NOMO-1 treated with DMSO at 0.1 percent for 48 hours (cell line): ENCODE measurements around the gene DOCK3.
"Not testable (repeated sequence)": the region's sequence is repeated elsewhere in the genome, so short reads cannot be mapped to it uniquely, and the experiment has no call there.

Experiments used
- DNase-seq: peaks from one replicate; lab custom pipeline; 2025; ENCODE audit not compliant: unreplicated experiment; lab: John Stamatoyannopoulos, UW

The DOCK3 gene

DNA sequence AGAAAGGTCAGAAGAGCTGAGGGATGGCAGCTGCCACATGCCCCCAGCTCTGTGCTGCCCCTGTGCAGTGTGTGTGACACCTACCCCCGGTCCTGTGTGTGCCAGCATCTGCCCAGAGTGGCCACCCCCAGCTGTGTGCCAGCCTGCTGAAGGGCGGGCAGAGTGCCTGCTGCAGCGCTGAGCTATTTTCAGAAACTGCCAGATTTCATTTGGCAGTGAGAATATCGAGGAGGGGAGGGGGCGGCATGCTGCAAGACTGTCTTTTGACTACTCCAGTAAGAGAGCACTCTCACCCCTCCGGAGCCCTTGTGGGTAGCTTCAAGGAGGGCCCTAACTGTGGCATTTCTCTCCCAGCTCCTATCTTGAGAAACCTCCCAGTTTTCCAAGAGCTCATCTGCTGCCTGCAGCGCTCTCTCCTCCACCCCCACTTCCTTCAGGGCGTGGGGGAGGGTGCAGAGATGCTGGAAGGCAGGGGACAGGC is 25.2 kb upstream of the DOCK3 start:
- no peak for DNase-seq

DNA sequence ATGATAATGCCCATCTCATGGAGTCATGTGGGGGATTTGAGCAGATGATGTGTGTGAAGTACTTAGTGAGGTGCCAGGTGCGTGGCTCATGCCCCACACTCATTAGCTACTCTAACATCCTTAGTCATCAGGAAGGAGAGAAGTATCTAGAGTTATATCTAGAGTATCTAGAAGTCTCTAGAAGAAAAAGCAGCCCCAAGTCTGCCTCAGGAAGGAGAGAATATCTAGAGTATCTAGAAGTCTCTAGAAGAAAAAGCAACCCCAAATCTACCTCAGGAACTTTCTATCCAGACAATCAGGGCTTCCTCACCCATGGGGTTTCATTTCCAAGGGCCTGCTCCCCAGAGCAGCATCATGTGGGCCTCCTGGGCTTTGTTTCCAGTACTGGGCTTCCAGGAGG is 24.7 kb upstream of the DOCK3 start:
- DNase-seq, result no peak

DNA sequence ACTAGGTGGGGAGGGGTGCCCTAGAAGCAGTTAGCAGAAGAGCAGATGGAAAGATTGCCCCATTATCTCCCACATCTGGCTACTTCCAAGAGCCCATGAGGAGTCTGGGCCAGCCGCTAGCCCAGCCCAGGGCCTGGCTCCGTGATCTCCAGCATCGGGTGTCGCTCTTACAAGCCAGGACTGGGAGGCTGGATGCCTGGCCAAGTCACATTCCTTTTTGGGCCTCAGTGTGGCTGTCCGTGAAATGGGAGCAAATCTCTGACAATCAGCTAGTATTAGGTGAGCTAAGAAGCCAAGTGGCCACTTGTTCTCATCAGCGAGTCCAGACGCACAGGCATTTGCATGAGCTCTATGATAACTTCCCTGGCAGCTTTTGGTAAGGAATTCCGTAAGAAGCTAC is 23.3 kb upstream of the DOCK3 start:
- no peak for DNase-seq

DNA sequence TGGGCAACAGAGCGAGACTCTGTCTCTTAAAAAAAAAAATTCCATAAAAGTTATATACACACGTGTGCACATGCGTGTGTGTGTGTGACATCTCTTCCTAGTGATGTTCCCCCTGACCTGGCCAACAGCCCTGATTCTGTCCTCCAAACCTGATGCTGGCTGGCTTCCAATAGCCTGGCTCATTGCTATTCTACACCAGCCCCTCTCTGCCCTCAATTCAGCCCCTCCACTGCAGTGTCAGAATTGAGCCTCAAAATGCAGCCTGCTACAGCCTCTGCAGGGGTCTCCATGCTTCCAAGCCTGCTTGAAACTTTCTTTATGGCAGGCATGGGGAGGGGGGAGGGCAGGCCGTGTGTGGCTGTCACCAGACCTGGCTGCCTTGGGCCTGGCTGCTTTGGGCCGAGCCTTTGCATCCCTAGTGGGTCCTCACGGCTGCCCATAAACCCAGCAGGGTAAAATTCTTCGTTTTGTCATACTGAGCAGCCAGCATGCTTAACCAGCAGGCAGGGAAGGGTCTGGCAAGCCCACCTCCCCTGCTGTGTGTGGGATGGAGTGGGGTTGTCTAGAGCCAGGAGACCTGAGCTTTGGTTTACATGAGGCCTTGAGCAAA is 22.7 kb upstream of the DOCK3 start:
- no peak for DNase-seq

DNA sequence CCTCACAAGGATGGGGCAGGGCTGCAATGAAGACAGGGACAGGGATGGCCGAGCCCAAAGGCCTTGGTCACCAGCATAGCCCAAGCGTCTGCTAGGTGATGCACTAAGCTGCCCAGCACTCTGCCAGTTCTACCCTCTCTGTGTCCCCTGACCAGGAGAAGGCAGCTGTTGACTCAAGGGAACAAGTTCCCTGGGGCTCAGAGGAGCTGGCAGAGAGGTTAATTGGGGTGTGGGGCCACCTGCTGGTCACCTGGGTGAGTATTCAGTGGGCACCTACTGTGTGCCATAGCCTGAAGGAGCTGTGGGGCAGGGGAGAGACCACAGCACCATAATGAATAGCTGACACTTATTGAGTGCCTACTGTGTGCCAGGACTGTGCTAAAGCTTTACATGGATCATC is 22.0 kb upstream of the DOCK3 start:
- DNase-seq, result peak; percentile 9

DNA sequence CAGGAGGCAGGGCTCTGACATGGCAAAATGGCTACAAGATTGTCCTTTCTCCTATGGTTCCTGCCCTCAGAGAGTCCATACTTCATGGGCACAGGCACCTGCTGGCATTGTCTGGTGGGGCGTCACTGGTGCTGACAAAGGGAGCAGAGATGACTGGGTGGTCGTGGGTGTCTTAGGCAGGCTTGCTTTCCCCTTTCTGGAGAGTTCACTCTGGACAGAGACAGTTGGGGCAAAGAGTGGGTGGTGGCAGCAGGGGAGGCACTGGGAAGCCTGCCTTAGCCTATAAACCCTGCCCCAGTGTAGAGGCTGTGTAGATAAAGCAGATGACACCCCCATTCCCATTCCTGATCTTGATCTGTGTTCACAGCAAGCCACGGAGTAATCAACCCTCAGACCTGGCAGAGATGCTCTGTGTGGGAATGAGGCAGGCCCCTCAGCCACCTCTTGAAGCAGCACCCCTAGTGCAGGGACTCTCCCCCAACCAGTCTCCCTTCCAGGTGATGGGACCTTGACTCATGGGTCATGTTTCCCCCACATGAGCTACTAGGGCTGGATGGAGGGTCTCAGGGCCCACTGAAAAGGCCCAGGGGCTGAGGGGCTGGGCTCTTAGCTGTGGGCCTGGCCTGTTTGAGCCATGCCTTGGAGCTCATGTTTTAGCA is 20.7 kb upstream of the DOCK3 start:
- no peak for DNase-seq

DNA sequence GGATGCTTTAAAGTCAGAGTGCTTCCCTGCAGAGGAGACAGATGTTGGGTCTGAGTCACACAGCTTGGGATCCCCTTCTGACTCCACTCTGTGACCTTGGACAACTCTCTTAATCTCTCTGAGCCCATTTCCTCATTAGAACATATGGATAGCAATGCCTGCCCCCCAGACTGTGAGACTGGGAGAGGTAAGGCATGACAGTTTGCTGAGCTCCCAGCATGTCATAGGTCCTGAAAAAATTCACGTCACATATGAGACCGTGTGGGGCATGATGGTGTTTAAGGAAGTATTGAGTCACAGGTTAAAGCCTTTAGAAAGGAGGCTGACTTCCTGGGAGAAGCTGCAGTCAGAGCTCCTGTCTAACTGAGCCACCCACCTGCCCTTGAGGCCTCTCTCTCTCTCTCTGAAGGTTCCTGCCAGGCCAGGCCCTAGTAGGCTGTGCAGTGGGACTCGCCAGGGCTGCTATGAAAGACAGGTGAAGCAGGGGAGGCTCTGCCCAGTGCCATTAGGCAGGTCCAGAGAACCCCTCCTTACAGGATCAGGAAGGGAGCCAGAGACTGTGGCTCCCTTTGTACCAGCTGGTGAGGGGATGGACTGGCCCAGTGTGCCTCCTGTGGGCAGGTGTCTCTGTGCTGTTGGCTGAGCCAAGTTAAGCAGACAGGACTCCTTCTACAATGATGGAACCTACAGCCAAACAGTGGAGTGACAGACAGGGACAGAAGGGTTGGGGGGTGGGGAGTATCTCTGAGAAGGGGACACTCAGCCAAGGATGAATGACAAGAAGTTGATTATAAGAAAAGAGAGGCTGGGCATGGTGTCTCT is 19.5 kb upstream of the DOCK3 start:
- DNase-seq, result no peak

DNA sequence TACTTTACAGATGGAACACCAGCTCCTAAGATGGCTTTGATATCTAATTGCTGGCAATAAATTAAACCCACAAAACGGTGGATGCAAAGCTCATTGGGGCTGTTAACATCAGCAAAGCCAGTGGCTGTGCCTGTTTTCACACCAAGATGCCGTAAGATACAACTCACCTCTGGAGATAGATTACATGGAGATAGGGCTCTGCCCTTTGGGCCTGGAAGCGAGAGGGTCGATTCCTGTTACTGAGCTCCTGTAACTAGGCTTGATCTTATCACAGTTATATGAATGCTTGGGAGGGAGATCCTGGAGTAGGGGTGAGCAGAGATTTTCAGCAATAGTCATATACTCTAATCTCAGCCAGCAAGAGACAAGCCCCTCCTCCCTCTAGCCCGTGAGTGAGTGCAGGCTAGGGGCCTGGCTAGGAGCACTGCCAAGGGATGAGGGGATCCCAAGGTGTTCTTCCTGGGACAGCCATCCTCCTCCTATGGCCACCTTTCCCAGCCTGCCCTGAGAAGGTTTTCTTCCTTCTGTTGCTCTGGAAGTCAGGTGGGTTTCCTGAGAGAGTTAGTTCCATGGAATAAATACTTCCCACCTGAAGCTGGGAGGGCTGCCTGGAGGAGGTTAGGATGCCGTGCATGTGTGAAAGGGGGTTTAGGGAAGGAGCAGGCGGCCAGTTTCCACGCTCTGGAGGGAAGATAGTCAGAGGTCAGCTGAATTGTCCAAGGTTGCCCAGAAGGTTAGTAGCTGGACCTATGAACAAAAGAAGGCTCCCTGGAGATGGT is 18.1 kb upstream of the DOCK3 start:
- DNase-seq, result no peak

DNA sequence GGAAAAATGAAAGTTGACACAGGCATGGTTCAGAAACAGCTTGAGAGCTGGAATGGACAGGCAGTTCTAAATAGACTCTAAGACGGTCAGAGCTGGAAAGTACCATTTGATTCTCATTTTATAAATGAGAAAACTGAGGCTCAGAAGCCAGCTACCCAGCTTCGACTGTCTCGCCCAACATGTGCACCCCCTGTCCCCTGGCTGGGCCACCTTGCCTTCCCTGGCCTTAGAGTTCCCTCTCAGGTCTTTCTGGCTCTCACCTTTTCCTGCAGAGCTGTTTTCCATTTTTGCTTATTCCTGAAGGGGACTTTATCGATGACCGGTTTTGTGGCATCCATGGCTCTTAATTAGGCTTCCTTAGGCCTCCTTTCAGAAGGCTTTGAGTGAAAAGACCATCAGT is 17.3 kb upstream of the DOCK3 start:
- no peak for DNase-seq

DNA sequence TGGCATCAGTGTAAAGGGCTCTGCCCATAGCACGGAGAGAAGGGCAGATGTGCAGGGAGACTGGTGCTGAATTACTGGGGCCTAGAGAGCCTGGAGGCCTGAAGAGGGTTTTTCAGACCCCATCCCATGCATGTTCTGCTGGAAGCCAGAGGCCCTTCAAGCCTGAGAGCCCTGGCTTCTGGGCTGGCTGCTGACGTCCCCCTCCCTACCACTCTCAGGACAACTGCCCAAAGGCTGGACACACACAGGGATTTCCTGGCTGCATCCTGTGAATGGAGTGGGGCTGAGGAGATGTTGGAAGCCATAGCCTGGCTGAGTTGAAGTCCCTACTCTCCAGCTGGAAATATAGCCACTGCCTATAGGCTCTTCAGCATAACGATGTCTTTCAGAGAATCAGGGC is 16.9 kb upstream of the DOCK3 start:
- DNase-seq, result no peak

DNA sequence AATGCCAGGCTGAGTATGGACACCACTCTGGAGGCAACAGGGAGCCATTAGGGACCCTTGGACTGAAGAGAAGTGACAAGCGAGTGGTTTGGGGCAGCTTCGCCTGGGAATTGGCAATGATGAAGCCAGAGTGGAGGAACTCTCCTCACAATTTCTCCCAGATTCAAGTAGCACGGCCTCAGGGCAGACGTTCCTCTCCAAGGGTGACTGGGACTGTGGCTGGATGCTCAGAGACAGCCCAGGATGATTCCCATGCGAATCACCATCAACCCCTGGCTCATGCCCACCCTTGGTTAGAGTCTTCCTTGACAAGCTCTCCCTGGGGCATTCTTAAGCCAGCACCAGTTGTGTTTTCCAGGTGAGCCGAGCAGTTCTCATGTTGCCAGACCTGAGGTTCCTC is 16.3 kb upstream of the DOCK3 start:
- no peak for DNase-seq

DNA sequence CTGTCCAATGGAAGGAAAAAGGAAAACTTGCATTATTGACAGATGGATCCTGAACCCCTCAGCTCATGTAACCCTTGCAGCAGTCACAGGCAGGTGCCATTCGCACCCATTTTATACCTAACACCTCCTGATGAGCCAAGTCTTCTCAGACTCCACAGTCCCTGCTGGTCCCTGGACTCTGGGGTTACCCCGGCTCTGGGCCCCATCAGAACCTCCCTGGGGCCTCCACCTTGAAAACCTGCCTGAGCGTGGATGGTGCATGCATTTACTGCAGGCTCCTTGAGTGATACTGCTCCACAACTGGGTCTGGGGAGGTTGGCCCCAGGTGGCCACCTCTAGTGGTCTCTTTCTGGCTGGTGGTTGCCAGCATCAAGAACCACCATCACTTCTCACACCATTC is 15.9 kb upstream of the DOCK3 start:
- no peak for DNase-seq

DNA sequence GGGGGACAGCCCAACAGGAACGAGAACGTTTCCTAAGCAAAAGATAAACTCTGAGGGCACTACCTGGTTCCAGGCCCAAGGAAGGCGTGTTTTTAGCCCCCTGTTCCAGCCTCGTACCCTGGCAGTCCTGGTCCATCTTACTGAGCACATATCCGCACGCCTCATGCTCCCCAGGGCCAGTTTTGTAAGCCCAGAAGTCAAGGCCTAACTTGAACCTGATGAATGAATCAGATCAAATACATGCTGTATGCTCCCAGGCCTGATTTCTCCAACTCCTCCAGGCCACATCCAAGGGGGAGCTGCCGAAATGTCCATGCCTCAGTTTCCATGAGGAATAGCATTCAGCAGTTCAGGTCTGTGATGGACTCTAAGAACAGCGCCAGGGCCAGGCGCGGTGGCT is 14.3 kb upstream of the DOCK3 start:
- no peak for DNase-seq

DNA sequence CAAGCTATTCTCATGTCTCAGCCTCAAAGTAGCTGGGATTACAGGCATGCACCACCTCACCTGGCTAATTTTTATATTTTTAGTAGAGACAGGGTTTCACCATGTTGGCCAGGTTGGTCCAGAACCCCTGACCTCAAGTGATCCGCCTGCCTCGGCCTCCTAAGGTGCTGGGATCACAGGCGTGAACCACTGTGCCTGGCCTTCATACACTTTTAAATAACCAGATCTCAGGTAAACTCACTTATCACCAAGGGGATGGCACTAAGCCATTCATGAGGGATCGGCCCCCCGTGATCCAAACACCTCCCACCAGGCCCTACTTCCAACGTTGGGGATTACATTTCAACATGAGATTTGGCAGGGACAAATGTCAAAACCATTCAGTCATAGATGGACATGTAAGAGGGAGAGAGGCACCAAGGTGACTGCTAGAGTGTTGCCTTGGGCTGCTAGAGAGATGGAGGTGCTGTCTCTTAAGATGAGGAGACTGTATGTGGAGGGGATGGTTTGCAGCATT is 13.3 kb upstream of the DOCK3 start:
- no peak for DNase-seq

DNA sequence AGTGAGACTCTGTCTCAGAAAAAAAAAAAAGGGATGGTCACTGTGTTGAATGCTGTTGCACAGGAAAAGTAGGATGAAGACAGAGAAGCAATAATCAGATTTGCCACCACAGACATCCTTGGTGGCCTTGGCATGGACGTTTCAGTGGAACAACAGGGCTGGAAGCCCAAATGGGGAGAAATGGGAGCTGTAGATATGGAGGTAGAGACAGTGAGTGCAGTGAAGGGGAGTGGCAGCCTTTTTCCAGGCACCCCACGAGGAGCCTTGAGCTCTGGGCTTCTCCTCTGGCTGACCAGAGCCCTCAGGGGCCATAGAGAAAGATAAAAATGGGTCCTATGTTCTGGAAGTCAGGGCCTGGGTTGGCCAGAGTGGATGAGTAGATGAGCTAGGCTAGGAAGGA is 12.3 kb upstream of the DOCK3 start:
- no peak for DNase-seq

DNA sequence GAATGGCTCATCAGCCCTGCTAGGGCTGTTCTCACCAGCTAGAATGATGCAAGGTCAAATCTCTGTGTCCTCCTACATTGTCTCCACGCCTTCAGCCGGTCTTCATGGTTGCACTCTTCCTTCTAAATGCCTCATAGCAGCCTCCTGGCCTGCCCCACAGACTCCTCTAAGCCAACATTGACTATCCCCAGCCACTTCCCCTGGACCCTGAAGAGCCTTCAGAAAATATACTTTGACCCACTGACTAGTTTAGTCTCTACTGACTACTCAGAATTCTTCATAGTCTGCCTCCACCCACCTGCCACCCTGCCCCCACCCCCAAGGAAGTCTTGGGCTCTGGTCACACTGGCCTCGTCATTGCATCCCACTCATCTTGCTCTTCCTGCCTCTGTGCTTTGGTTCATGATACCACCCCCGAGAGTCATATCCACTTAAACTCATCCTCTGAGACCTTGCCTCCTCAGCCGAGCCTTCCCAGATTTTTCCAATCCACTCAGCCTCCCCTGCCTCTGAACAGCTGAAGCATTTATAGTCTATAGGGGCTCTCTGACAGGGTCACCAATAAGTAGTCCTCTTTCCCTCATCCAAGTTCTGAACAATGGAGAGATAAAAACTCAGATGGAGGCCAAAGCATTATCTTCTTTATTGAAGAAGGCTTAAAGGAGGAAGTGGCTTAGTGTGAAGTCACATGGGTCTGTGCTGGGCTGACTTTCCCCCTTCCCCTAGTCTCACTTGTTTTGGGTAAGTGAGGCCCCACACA is 9.5 kb upstream of the DOCK3 start:
- peak; percentile 19 for DNase-seq

DNA sequence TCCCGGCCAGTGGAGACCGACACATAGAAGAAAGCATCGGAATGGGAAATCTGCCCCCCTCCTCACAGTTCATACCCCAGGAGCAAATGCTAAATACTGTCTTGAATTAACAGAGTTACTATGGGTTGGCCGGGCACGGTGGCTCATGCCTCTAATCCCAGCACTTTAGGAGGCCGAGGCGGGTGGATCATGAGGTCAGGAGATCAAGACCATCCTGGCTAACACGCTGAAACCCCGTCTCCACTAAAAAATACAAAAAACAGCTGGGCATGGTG is 8.9 kb upstream of the DOCK3 start:
- not testable (repeated sequence) for DNase-seq

DNA sequence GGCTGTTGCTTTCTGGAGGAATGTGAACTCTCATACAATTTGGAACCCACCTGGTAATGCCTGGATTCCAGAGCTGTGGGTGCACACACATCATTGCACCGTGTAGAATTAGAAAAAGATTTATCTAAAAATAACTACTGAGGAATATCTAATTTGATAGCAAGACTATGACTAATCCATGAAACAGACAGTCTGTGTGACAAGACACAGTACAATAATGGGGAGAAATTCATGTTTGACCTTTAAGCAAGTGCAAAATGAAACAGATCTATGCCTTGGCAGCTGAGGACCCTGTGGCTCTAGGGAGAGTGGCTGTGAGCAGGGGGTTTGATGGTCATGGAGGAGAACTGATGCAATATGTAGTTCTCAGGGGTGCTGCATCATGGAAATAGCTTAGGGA is 7.9 kb upstream of the DOCK3 start:
- no peak for DNase-seq

DNA sequence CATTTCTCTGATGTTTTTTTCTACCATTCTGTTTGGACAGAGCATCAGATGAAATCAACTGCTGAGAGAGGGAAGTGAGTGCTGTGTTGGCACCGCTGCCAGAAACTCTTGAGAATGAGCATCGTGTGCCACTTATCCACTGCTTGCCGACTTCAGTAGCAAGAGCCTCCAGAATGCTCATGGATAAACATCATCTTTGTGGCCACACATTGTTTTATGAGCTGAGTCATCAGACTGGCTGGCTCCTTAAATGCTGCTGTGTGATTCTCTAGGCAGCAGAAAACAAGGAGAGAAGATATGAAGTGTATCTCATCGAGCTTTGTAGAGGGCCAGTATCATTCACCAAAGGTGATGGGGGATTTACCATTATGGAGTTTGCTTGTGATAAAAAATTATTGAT is 3.4 kb upstream of the DOCK3 start:
- DNase-seq, result no peak

DNA sequence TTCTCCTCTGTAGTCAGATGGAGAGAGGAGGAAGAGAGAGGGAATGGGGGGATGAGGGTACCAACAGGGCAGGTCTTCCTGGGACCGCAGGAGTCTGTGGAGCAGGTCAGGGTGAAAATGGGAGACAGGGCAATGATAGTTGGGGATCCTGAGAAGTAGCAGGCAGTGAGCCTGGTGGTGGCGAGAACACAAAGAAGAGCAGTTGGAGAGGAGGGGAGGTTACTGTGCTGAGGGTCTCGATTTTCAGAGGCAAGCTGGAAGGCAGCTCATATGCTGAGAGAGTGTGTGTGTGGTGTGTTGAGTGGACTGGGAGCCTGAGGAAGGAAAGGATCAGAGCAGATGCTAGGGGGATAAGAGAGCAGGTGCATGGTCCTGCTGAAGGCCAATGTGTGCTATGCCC is 2.1 kb upstream of the DOCK3 start:
- no peak for DNase-seq

DNA sequence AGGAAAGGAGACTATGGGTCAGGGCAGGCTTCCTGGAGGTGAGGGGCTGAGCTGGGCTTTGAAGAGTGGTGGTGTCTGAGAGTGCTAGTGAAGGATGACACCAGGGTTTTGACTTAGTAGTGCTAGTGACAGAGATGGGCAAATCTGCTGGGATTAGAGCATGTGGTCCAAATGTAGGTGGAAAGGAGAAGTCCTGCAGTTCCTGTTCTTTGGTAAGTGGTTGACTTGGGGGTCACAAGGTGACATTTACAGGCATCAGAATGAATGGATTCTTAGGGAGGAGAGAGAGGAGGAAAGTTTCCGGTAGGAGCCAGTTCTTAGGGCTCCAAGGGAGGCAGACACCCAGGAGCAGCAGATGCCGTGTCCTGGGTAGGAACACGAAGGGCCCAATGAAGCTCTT is 796 bp upstream of the DOCK3 start:
- peak; percentile 18 for DNase-seq
